OCI-LY1 (cell line): Measurements from ENCODE around the gene EMC1.
"Not testable (repeated sequence)": the region's sequence is repeated elsewhere in the genome, so short reads cannot be mapped to it uniquely, and the experiment has no call there.

Experiments used
- H2AFZ ChIP-seq: fragments of 200-600 bp; sonication (generic), shearing (Covaris generic); 2 replicates; pipeline ENCODE4 v1.6.0; 2014; ENCODE audit warnings: antibody characterized with exemption, mild to moderate bottlenecking, low read length
- H3F3A ChIP-seq: fragments of 200-600 bp; sonication (generic), shearing (Covaris generic); 2 replicates; pipeline ENCODE4 v1.6.0; 2014; ENCODE audit warnings: mild to moderate bottlenecking, antibody characterized with exemption, low read length, moderate library complexity; ENCODE audit not compliant: insufficient read depth
- H3K27ac ChIP-seq: fragments of 200-600 bp; sonication (generic); 2 replicates; pipeline ENCODE4 v1.5.1; 2014; ENCODE audit warnings: low read length, mixed run types, mild to moderate bottlenecking, low read depth; ENCODE audit not compliant: poor library complexity, severe bottlenecking
- H3K27me3 ChIP-seq: fragments of 200-600 bp; sonication (generic); 2 replicates; pipeline ENCODE4 v1.6.0; 2014; ENCODE audit warnings: antibody characterized with exemption, mild to moderate bottlenecking, low read length, moderate library complexity; ENCODE audit not compliant: insufficient read depth
- H3K36me3 ChIP-seq: fragments of 200-600 bp; sonication (generic); 2 replicates; pipeline ENCODE4 v1.6.1; 2014; ENCODE audit warnings: mild to moderate bottlenecking, antibody characterized with exemption, low read length, moderate library complexity, mixed read lengths; ENCODE audit not compliant: insufficient read depth
- H3K4me1 ChIP-seq: fragments of 200-600 bp; sonication (generic); 2 replicates; pipeline ENCODE4 v1.5.1; 2014; ENCODE audit warnings: mild to moderate bottlenecking, low read length, moderate library complexity; ENCODE audit not compliant: insufficient read depth, severe bottlenecking
- H3K4me2 ChIP-seq: fragments of 200-600 bp; sonication (generic), shearing (Covaris generic); 2 replicates; pipeline ENCODE4 v1.6.1; 2014; ENCODE audit warnings: low read length
- H3K4me3 ChIP-seq: fragments of 200-600 bp; sonication (generic); 2 replicates; pipeline ENCODE4 v1.5.1; 2014; ENCODE audit warnings: low read length, low read depth, mild to moderate bottlenecking, mixed read lengths; ENCODE audit not compliant: poor library complexity, severe bottlenecking
- H3K79me2 ChIP-seq: fragments of 200-600 bp; shearing (Covaris generic); 2 replicates; pipeline ENCODE4 v1.6.1; 2016; ENCODE audit warnings: mixed run types, low read length, mixed read lengths; ENCODE audit not compliant: insufficient read depth
- H3K9ac ChIP-seq: fragments of 200-600 bp; sonication (generic), shearing (Covaris generic); 2 replicates; pipeline ENCODE4 v1.6.1; 2014; ENCODE audit warnings: mild to moderate bottlenecking, low read length, mixed read lengths
- H3K9me2 ChIP-seq: fragments of 200-600 bp; sonication (generic), shearing (Covaris generic); 2 replicates; pipeline ENCODE4 v1.6.1; 2014; ENCODE audit warnings: low read depth, mild to moderate bottlenecking, low read length, mixed read lengths
- H3K9me3 ChIP-seq: fragments of 200-600 bp; shearing (Covaris generic); 2 replicates; pipeline ENCODE4 v1.6.1; 2014; ENCODE audit warnings: low read length, mixed read lengths
- H4K20me1 ChIP-seq: fragments of 200-600 bp; sonication (generic), shearing (Covaris generic); 2 replicates; pipeline ENCODE4 v1.6.0; 2016; ENCODE audit warnings: mild to moderate bottlenecking, low read length; ENCODE audit not compliant: insufficient read depth
- EZH2 ChIP-seq: fragments of 200-600 bp; sonication (generic), shearing (Covaris generic); IDR thresholded peaks from 2 replicates; pipeline ENCODE4 v1.8.0; 2017; ENCODE audit warnings: borderline replicate concordance, mixed run types, mild to moderate bottlenecking, antibody characterized with exemption, low read length, moderate library complexity, mixed read lengths
- TF ChIP-seq, protein P1 (sequence below): fragments of 200-600 bp; sonication (generic), shearing (Covaris generic); IDR thresholded peaks from 2 replicates; pipeline ENCODE4 v1.5.1; 2017; ENCODE audit warnings: mild to moderate bottlenecking, antibody characterized with exemption, low read length, moderate library complexity, mixed read lengths

Gene EMC1

DNA sequence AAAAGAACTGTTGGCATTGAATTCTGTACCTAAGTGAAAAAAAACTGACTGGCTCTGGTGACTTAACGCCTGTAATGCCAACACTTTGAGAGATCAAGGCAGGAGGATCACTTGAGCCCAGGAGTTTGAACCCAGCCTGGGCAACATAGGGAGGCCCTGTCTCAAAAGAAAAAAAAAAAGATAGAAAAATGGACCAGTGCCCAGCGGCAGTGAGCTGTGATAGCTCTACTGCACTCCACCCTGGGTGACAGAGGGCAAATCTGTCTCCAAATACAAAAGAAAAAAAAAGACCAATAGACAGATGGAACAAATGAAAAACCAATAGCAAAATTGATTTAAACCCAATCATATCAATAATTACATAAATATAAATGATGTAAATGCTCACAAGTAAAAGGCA is 37.9 kb upstream of the EMC1 start:
- Histone ChIP-seq H3K27ac (no peak overlapping the region), H3K79me2 (no peaks in the 10 kb centered on the region), H3K4me1 (no peaks in the 10 kb centered on the region), H3K36me3 (no peaks in the 10 kb centered on the region; the same call in 1 of the 2 replicates), H2AFZ (no peak overlapping the region), H4K20me1 (no peaks in the 10 kb centered on the region), H3K4me2 (no peak overlapping the region), H3K27me3 (no peaks in the 10 kb centered on the region), H3K9me3 (peaks cover under 1% of the 10 kb centered on the region), H3F3A (no peaks in the 10 kb centered on the region), H3K4me3 (no peak overlapping the region), H3K9me2 (no peaks in the 10 kb centered on the region), H3K9ac (no peak overlapping the region)
- TF ChIP-seq, protein P1, sequence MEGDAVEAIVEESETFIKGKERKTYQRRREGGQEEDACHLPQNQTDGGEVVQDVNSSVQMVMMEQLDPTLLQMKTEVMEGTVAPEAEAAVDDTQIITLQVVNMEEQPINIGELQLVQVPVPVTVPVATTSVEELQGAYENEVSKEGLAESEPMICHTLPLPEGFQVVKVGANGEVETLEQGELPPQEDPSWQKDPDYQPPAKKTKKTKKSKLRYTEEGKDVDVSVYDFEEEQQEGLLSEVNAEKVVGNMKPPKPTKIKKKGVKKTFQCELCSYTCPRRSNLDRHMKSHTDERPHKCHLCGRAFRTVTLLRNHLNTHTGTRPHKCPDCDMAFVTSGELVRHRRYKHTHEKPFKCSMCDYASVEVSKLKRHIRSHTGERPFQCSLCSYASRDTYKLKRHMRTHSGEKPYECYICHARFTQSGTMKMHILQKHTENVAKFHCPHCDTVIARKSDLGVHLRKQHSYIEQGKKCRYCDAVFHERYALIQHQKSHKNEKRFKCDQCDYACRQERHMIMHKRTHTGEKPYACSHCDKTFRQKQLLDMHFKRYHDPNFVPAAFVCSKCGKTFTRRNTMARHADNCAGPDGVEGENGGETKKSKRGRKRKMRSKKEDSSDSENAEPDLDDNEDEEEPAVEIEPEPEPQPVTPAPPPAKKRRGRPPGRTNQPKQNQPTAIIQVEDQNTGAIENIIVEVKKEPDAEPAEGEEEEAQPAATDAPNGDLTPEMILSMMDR: no peak
- no peak for TF ChIP-seq EZH2

DNA sequence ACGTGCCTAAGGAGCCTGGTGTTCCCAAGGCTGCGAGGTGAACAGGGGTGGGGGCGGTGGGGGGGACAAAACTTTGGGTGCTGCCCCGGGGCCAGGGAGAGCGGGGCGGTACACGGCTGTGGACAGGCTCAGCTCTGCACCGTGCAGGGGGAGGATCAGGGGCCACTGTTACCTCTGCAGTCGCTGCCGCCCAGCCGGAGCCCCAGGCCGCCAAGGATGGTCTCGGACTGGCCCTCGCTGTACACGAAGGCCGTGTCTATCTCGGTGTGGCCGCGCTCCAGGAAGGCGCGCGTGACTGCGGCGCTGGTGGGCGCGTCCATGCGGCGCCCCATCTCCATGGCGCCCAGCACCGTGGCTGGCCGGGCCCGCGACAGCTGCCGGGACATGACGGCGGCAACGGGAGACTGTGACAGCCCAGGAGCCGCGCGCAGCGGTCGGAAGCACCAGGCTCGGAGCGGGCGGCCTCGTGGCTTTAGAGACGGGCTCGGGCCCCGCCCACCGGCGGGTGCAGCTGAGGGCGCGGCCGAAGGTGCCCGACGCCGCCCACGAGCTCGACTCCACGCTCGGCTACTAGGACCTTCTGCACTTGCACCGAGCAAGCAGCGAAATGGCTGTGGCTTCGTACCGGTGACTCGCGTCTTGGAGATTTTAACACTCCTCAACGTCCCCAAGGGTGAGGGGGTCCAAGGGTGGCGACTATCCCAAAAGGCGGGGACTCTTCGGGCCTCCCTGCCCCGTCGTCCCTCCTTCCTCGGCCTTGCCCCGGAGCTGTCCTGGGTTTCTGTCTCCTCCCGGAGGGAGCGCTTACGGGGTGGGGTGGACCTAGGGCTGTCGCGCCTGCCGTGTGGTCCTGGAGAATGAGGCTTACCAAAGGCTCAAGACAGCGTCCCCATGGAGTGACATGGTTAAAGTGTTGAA is 37.3 kb upstream of the EMC1 start, which contains the start of gene AKR7A3:
Gene AKR7A3, minus strand, starts transcription at position 447 of the 918 bp plus-strand sequence. Its CDS starts 61 bp downstream, at position 386.
- H3K4me1 ChIP-seq, H3K9me2 ChIP-seq, H3K9me3 ChIP-seq, H3K79me2 ChIP-seq, H3K9ac ChIP-seq, H4K20me1 ChIP-seq, H3K4me3 ChIP-seq, H3F3A ChIP-seq, H3K4me2 ChIP-seq, H2AFZ ChIP-seq, H3K27me3 ChIP-seq, H3K36me3 ChIP-seq, H3K27ac ChIP-seq: not testable (repeated sequence)

DNA sequence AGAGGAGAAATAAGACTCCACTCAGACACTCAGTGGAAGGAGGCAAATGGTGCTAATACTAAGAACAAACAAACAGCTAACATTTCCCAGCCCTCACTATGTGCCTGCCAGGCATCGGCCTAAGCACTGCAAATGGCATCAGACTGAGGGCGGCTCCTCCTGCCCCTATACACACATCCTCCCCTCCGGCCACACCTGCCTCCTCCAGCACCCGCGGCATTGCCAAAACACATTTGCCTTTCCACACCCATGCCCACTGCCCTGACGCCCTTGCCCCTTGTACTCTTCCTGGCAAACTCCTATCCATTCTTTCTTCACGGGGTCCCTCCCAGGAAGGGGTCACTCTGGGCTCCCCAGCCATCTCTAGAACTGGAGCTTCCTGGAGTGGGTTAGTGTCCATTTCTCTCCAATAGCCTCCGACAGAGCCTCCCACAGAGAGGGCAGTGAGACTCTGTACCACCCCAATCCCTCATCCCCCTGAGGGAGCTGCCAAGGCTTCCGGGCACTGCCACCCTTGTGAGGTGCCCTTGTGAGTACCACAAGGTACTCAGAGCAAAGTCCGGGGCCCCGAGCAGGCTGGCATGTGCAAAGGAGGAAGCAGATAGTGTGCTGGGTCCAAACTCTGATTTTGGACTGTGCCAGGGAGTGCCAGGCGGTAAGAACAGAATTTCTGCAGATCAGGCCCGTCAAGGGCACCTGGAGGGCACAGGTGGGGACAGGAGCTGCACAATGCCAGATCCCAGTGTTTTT is 36.3 kb upstream of the EMC1 start:
- Histone ChIP-seq H3K79me2 (no peaks in the 10 kb centered on the region), H3K9me3 (no peaks in the 10 kb centered on the region), H3K4me1 (no peaks in the 10 kb centered on the region), H3K9me2 (no peaks in the 10 kb centered on the region), H2AFZ (no peak overlapping the region), H3K27ac (no peak overlapping the region), H3K9ac (no peak overlapping the region), H3K4me3 (no peak overlapping the region), H3F3A (no peaks in the 10 kb centered on the region), H3K27me3 (no peaks in the 10 kb centered on the region), H3K4me2 (no peak overlapping the region), H4K20me1 (no peaks in the 10 kb centered on the region), H3K36me3 (no peaks in the 10 kb centered on the region)
- TF ChIP-seq, protein P1: no peak
- TF ChIP-seq EZH2: no peak

DNA sequence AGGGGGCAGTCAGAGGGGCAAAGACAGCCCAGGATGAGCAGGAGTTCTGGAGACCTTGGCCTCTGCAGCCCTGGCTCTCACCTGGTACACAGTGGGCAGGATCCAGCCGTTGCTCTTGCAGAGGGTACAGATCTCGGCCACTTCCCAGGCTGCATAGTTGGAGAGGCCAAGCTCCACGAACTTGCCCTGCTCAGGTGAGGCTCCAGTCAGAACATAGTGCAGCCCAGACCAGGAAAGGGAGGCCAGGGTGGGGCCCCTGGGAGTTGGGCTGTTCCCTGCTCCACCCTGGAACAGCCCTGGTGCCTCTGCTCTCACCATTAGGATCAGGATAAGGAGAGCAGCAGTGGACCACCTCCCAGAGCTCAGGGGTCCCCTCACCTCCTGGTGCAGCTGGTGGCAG is 34.5 kb upstream of the EMC1 start:
- H3K27ac ChIP-seq, H4K20me1 ChIP-seq, H3K9me3 ChIP-seq, H3K4me1 ChIP-seq, H3F3A ChIP-seq, H3K4me3 ChIP-seq, H3K9ac ChIP-seq, H2AFZ ChIP-seq, H3K27me3 ChIP-seq, H3K4me2 ChIP-seq, H3K79me2 ChIP-seq, H3K36me3 ChIP-seq, H3K9me2 ChIP-seq: not testable (repeated sequence)

DNA sequence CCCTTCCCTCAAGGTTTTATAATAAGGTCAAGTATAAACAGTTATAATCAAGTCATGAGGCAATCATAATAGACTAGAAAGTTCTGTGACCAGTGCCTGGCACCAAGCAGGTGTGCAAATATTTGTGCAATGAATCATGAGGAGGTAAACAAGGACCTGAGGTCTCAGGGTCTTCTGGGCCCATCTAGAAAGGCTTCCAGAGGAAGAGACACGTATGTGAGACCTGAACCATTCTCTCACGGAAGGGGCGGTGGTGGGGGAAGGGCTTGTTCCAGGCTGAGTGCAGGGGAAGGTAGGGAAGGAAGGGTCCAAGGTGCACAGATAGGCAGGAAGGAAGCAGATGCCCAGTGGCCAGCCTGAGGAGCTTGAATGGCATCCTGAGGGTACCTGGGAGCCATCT is 34.0 kb upstream of the EMC1 start:
- not testable (repeated sequence) for H3K9me3 ChIP-seq

More for the DNA sequence above, 34.0 kb upstream of the EMC1 start:
- not testable (repeated sequence) for H4K20me1 ChIP-seq, H3K27ac ChIP-seq, H3K4me1 ChIP-seq, H2AFZ ChIP-seq, H3K79me2 ChIP-seq, H3F3A ChIP-seq, H3K9me2 ChIP-seq, H3K27me3 ChIP-seq, H3K9ac ChIP-seq, H3K4me2 ChIP-seq, H3K36me3 ChIP-seq, H3K4me3 ChIP-seq
